SK-N-MC (cell line): Measurements from ENCODE around the gene SCAMP3.

Experiments
- EZH2 ChIP-seq: fragments of 200-600 bp; sonication (generic); IDR thresholded peaks from one replicate; pipeline ENCODE4 v1.6.1; 2017; ENCODE audit warnings: antibody characterized with exemption
- FOXP2 ChIP-seq: optimal IDR thresholded peaks from 2 replicates; pipeline ENCODE3; 2011; ENCODE audit warnings: mild to moderate bottlenecking, moderate library complexity; ENCODE audit not compliant: insufficient read depth; ENCODE audit errors: extremely low read length, control extremely low read depth
- POLR2AphosphoS5 ChIP-seq: IDR thresholded peaks from 2 replicates; pipeline ENCODE4 v1.6.1; 2012; ENCODE audit warnings: mild to moderate bottlenecking, low read depth, low read length, borderline replicate concordance

DNA sequence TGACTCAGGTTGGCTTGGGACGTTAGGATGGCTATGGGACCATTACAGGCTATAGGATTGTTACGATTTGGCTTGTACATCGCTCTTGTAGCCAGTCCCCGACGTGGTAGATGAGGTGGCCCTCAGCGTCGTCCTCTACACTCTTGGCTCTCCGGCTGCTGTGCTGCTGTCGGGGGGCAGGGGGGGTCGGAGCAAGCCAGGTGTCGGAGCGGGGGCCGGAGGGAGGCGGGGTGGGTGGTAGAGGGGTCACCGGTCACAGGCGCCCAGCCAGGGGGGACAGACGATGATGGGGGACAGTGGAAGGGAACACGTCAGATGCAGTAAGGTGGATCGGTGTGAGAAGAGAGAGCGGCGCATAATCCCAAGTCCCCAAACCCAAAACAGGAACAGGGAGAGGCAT is 6.5 kb upstream of the SCAMP3 start:
- no peak for TF ChIP-seq EZH2
- TF ChIP-seq POLR2AphosphoS5: no peak
- no peak for TF ChIP-seq FOXP2
